DND-41 (cell line): ENCODE results near the gene SEC24D.

Experiments
- EZH2 ChIP-seq: IDR thresholded peaks from 3 replicates; pipeline ENCODE4 v1.6.1; 2012; ENCODE audit warnings: borderline replicate concordance, low read depth, mild to moderate bottlenecking, moderate library complexity, low read length, inconsistent platforms; ENCODE audit not compliant: severe bottlenecking
- TF ChIP-seq, protein P1 (sequence below): IDR thresholded peaks from 2 replicates; pipeline ENCODE4 v1.5.1; 2012; ENCODE audit warnings: borderline replicate concordance, low read length, moderate library complexity, mild to moderate bottlenecking; ENCODE audit not compliant: poor library complexity, severe bottlenecking; ENCODE audit errors: extremely low read depth

DNA sequence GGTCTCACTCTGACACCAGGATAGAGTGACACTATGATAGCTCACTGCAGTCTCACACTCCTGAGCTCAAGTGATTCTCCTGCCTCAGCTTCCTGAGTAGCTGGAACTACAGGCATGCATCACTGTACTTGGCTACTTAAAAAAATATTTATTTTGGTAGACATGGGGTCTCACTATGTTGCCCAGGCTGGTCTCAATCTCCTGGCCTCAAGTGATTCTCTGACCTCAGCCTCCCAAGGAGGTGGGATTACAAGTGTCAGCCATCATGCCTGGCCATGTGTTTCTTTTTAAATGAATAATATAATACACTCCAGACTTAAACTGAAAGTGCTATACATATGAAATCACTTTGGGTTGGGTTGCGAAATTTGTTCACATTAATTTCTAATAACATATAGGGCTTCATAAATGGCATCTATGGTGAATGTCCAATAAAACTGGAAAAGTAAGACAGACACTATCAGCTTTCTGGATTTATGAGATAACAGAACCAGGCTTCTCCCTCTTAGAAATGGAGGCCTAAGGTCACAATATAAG is 48.0 kb downstream of the SEC24D start:
- TF ChIP-seq EZH2 = no peak
- TF ChIP-seq, protein P1, sequence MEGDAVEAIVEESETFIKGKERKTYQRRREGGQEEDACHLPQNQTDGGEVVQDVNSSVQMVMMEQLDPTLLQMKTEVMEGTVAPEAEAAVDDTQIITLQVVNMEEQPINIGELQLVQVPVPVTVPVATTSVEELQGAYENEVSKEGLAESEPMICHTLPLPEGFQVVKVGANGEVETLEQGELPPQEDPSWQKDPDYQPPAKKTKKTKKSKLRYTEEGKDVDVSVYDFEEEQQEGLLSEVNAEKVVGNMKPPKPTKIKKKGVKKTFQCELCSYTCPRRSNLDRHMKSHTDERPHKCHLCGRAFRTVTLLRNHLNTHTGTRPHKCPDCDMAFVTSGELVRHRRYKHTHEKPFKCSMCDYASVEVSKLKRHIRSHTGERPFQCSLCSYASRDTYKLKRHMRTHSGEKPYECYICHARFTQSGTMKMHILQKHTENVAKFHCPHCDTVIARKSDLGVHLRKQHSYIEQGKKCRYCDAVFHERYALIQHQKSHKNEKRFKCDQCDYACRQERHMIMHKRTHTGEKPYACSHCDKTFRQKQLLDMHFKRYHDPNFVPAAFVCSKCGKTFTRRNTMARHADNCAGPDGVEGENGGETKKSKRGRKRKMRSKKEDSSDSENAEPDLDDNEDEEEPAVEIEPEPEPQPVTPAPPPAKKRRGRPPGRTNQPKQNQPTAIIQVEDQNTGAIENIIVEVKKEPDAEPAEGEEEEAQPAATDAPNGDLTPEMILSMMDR = no peak
